Adrenal gland (tissue), 12 donors: Measurements from ENCODE around the gene RNF227. TPM values are rescaled to one million over a fixed set of nuclear protein-coding genes. Genes with fewer than 3 reads are reported as not detected.

ENCODE experiments used
- DNase-seq, 7 donors: peaks; one replicate each; pipeline ENCODE4 v3.0.0-alpha.2; 2019 to 2020
- H3K27ac ChIP-seq, 5 donors: fragments of 200-600 bp; sonication (generic) in 4 of 5; 1 replicate in 3 of 5; 2 replicates in 2 of 5; pipeline versions ENCODE4 v1.5.1 to v1.8.0; 2016 to 2020; ENCODE audit warnings: mild to moderate bottlenecking in 1 of 5
- H3K27me3 ChIP-seq: fragments of 200-600 bp; 2 replicates; pipeline ENCODE4 v1.8.0; 2021
- H3K36me3 ChIP-seq, 2 donors: fragments of 200-600 bp; replicated peaks in 1 of 2; 1 replicate in 1 of 2; 2 replicates in 1 of 2; pipeline versions ENCODE4 v1.5.1 to v1.8.0; 2018 to 2022
- H3K4me1 ChIP-seq, 2 donors: fragments of 200-600 bp; replicated peaks in 1 of 2; 1 replicate in 1 of 2; 2 replicates in 1 of 2; pipeline versions ENCODE4 v1.5.1 to v1.8.0; 2018 to 2021
- H3K4me3 ChIP-seq, 4 donors: fragments of 200-600 bp; sonication (generic) in 3 of 4; one replicate each; pipeline ENCODE4 v1.5.1; 2016 to 2018
- H3K9me3 ChIP-seq, 3 donors: fragments of 200-600 bp; sonication (generic) in 1 of 3; replicated peaks in 1 of 3; 1 replicate in 2 of 3; 2 replicates in 1 of 3; pipeline versions ENCODE4 v1.5.1 to v1.8.0; 2016 to 2021
- CTCF ChIP-seq, 6 experiments: fragments of 450-650 bp in 4 of 6; fragments of 200-600 bp in 2 of 6; sonication (generic) in 1 of 6; IDR thresholded peaks; 1 replicate in 5 of 6; 2 replicates in 1 of 6; pipeline versions ENCODE4 v1.5.1 to v1.8.0; 2016 to 2021; ENCODE audit warnings: antibody characterized with exemption in 6 of 6, mild to moderate bottlenecking in 2 of 6, moderate library complexity in 1 of 6
- POLR2A ChIP-seq, 2 donors: fragments of 450-650 bp; IDR thresholded peaks; one replicate each; pipeline ENCODE4 v1.6.1; 2017; ENCODE audit warnings: antibody characterized with exemption in 2 of 2, mild to moderate bottlenecking in 2 of 2, moderate library complexity in 1 of 2
- WGBS, 4 donors: extraction: QIAGEN DNeasy Blood & Tissue Kit in 2 of 4; methylation state at CpG; one replicate each; pipeline versions ENCODE4 v1.1.5 to v1.1.7; 2013 to 2017; 5-methylcytosine and 5-hydroxymethylcytosine counted together
- intact Hi-C, 2 donors: fragments of 100-400 bp; cut with DNase I; formaldehyde crosslinking; loops; one replicate each; pipeline versions ENCODE4 v1.14.1 to v1.15.0; 2022 to 2023
- polyA plus RNA-seq, 3 donors: library from polyadenylated mRNA; stranded (reverse); fragments of 200-250 nt in 2 of 3; fragments of 350-450 nt in 1 of 3; fragmentation: Illumina TruSeq in 1 of 3; extraction: RNeasy Lipid Tissue Mini Kit (QIAGEN cat#74804) in 1 of 3; gene quantifications; one replicate each; pipeline ENCODE4 v1.2.3, GENCODE V29; 2013 to 2014
- total RNA-seq, 9 donors: library from RNA; depleted of rRNA in 4 of 9; stranded (reverse); fragments of >200 nt in 4 of 9; fragments of 120-200 nt in 1 of 9; fragmentation: NEBNext Ultra II Directional in 1 of 9; extraction: Animal tissue kit (Norgen Biotek cat#: 25700) in 1 of 9; gene quantifications; one replicate each; pipeline versions ENCODE4 v1.1.0 to v1.2.4, GENCODE V29; 2013 to 2023
- donor health status: healthy with polysubstance abuse.
- donor health status: Bipolar disorder and iron deficiency.
- donor health status: DM: yes; HTN: yes; CAD: no.
- donor health status: DM: no; HTN: no; CAD: no.
- donor health status: DM: no; HTN: no; CAD: no.
- donor health status: DM: yes; HTN: yes; CAD: no.

The RNF227 gene
- total and polyA plus RNA-seq, 12 donors, result 1.1 to 17.3 (median 3.0) TPM

DNA sequence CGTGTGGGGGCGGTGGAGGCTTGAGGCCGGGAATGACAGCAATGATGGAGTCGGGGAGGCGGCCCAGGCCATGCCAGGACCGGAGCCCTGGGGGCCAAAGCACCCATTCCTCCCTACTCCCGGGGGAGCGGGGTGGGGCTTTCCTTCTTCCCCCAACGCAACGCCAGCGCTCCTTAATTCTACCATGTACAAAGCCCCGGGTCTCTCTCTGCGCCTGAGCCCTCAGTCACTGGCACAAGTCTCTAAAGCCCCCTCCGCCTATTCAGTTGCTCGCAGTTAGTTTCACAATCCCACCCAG lies 245 bp upstream of the RNF227 start:
- peak overlapping the region in 2 of 4 donors; percentile 24 to 55 for H3K4me3 ChIP-seq
- H3K27me3 ChIP-seq, result no peaks in the 10 kb centered on the region
- WGBS, 4 donors, result 42 to 61% (median 51%) methylated on average over 9 to 15 of the region's 15 CpGs
- H3K9me3 ChIP-seq, result no peaks in the 10 kb centered on the region
- no peak for DNase-seq
- peaks cover 10 to 25% of the 10 kb centered on the region in 2 donors for H3K4me1 ChIP-seq
- H3K36me3 ChIP-seq, result peaks cover 0 to 9% of the 10 kb centered on the region in 2 donors
- no peak for TF ChIP-seq CTCF (IDR thresholded peaks at IDR 0.05)
- no peak for TF ChIP-seq POLR2A (IDR thresholded peaks at IDR 0.05)
- intact Hi-C loops, result loop anchor here in 1 of 2 donors (10.0 kb wide), 1 partner anchor 52 kb away; no protein-coding TSS in a partner anchor
- peak overlapping the region in 4 of 5 donors; percentile 81 to 96 (median 88) for H3K27ac ChIP-seq

- 0 to 3% (median 2%) methylated on average over 11 to 15 of the region's 15 CpGs for WGBS, 4 donors
- Histone ChIP-seq H3K27me3 (no peaks in the 10 kb centered on the region), H3K4me3 (peak overlapping the region in 2 of 4 donors; percentile 33 to 55), H3K9me3 (no peaks in the 10 kb centered on the region), H3K36me3 (peaks cover 0 to 20% of the 10 kb centered on the region in 2 donors), H3K4me1 (peaks cover 10 to 25% of the 10 kb centered on the region in 2 donors), H3K27ac (peak overlapping the region in 4 of 5 donors; percentile 81 to 96 (median 88))
- peak in 6 of 7 donors; percentile 34 to 78 (median 66) for DNase-seq
- intact Hi-C loops, result loop anchor here in 1 of 2 donors (10.0 kb wide), 1 partner anchor 50 kb away; no protein-coding TSS in a partner anchor
- TF ChIP-seq POLR2A (IDR thresholded peaks at IDR 0.05), result no peak
- no peak for TF ChIP-seq CTCF (IDR thresholded peaks at IDR 0.05)
These were observed 894 bp downstream of the RNF227 start for GRCh38 chr17:7915179-7915610.

- no peaks in the 10 kb centered on the region for H3K27me3 ChIP-seq
- peak; percentile 38 to 91 (median 70) for TF ChIP-seq CTCF (IDR thresholded peaks at IDR 0.05)
- TF ChIP-seq POLR2A (IDR thresholded peaks at IDR 0.05), result no peak
- peak in 3 of 7 donors; percentile 37 to 68 (median 56) for DNase-seq
- peaks cover 10 to 25% of the 10 kb centered on the region in 2 donors for H3K4me1 ChIP-seq
- 26 to 38% (median 35%) methylated on average over 3 of the region's 3 CpGs for WGBS, 4 donors
- H3K36me3 ChIP-seq, result peaks cover 0 to 42% of the 10 kb centered on the region in 2 donors
- H3K9me3 ChIP-seq, result no peaks in the 10 kb centered on the region
- H3K27ac ChIP-seq, result no peak overlapping the region
- H3K4me3 ChIP-seq, result no peak overlapping the region
- intact Hi-C loops, result loop anchor here (5.0 to 10.0 kb wide), 3 partner anchors 48 to 144 kb away; no protein-coding TSS in a partner anchor
These were observed 3.1 kb downstream of the RNF227 start for GRCh38 chr17:7912927-7913524.

DNA sequence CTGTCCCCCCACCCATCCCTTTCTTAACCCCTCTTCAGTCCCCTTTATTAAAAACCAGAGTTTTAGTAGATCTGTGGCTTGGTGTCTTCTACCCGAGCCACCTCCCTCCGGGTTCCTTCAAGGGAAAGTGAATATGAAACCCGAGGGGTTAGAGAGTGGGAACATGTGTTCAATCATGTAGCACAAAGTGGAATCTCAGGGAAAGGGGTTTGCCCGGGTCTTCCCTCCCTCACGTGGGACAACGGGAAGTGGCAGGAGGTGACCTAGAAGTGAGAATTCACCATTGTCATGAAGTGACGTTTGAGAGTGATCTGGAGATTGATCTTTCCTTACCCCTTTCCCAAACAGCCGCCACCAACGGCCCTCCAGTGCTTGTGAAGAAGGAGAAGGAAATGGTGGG lies 5.0 kb downstream of the RNF227 start:
- WGBS, 4 donors, result 70 to 87% (median 73%) methylated on average over 9 of the region's 9 CpGs
- Histone ChIP-seq H3K27ac (no peak overlapping the region), H3K27me3 (no peaks in the 10 kb centered on the region), H3K36me3 (peaks cover 0 to 61% of the 10 kb centered on the region in 2 donors), H3K4me3 (no peak overlapping the region), H3K9me3 (no peaks in the 10 kb centered on the region), H3K4me1 (peaks cover 6 to 16% of the 10 kb centered on the region in 2 donors)
- TF ChIP-seq POLR2A (IDR thresholded peaks at IDR 0.05) (no peak), CTCF (IDR thresholded peaks at IDR 0.05) (no peak)
- intact Hi-C loops, result loop anchor here (5.0 to 10.0 kb wide), 3 partner anchors 46 to 146 kb away; no protein-coding TSS in a partner anchor
- no peak for DNase-seq
